Gastrocnemius medialis (tissue), 4 donors: ENCODE data around the gene PSME3IP1.

Experiments
- POLR2A ChIP-seq, 2 donors: fragments of 450-650 bp; IDR thresholded peaks; one replicate each; pipeline ENCODE4 v1.6.1; 2017; ENCODE audit warnings: antibody characterized with exemption in 2 of 2, mild to moderate bottlenecking in 2 of 2, moderate library complexity in 2 of 2
- TF ChIP-seq, protein P1 (sequence below), 5 experiments: fragments of 450-650 bp in 3 of 5; fragments of 200-600 bp in 2 of 5; sonication (generic) in 2 of 5; IDR thresholded peaks in 4 of 5; conservative IDR thresholded peaks in 1 of 5; 1 replicate in 4 of 5; 2 replicates in 1 of 5; pipeline ENCODE4 v1.5.1; 2016 to 2019; ENCODE audit warnings: antibody characterized with exemption in 5 of 5, mild to moderate bottlenecking in 3 of 5, moderate library complexity in 3 of 5

DNA sequence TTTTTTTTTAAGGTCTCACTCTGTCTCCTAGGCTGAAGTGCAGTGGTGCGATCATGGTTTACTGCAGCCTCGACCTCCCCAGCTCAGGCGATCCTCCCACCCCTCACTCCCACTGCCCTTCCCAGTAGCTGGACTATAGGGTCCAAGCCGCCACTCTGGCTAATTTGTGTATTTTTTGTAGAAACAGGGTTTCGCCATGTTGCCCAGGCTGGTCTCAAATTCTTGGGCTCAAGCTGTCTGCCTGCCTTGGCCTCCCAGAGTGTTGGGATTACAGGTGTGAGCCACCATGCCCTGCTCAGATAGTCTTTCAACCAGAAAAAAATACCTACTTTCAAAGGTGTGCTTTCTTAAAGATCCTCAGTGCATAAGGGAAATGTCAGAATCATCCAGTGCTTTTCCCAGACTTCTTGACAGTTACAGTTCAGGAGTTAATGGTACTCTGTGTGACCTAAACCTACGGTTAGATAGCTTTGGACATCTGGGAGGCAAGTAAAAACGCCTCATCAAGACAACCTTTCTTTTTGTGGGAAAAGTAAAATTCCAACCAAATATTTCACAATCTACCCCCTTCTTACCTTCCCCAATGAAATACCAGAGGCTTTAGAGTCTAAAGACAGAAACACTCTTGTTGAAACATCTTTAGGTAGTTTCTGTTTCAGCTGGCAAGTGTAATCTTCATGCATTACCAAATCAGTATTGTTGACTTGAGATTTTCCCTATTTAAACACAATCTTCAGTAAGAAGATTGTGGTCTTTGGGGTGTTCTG is 7.1 kb upstream of the PSME3IP1 start:
- TF ChIP-seq, protein P1, sequence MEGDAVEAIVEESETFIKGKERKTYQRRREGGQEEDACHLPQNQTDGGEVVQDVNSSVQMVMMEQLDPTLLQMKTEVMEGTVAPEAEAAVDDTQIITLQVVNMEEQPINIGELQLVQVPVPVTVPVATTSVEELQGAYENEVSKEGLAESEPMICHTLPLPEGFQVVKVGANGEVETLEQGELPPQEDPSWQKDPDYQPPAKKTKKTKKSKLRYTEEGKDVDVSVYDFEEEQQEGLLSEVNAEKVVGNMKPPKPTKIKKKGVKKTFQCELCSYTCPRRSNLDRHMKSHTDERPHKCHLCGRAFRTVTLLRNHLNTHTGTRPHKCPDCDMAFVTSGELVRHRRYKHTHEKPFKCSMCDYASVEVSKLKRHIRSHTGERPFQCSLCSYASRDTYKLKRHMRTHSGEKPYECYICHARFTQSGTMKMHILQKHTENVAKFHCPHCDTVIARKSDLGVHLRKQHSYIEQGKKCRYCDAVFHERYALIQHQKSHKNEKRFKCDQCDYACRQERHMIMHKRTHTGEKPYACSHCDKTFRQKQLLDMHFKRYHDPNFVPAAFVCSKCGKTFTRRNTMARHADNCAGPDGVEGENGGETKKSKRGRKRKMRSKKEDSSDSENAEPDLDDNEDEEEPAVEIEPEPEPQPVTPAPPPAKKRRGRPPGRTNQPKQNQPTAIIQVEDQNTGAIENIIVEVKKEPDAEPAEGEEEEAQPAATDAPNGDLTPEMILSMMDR (IDR thresholded peaks at IDR 0.05 in 4 of 5, conservative IDR thresholded peaks at IDR 0.05 in 1 of 5), result no peak
- TF ChIP-seq POLR2A (IDR thresholded peaks at IDR 0.05), result no peak
